Uterus (tissue), 4 donors: ENCODE results near the gene NT5C2. TPM values are rescaled to one million over a fixed set of nuclear protein-coding genes. Genes with fewer than 3 reads are reported as not detected.

Source experiments
- DNase-seq, 2 donors: peaks; one replicate each; pipeline ENCODE4 v3.0.0-alpha.2; 2019 to 2020
- H3K27ac ChIP-seq, 2 donors: fragments of 200-600 bp; sonication (generic); 1 replicate in 1 of 2; 2 replicates in 1 of 2; pipeline ENCODE4 v1.5.1; 2016 to 2018
- H3K27me3 ChIP-seq, 2 donors: fragments of 200-600 bp; sonication (generic); one replicate each; pipeline ENCODE4 v1.5.1; 2018 to 2019; ENCODE audit warnings: control low read depth in 1 of 2
- H3K36me3 ChIP-seq, 2 donors: fragments of 200-600 bp; sonication (generic); one replicate each; pipeline ENCODE4 v1.5.1; 2019; ENCODE audit warnings: control low read depth in 1 of 2
- H3K4me1 ChIP-seq, 2 donors: fragments of 200-600 bp; sonication (generic); one replicate each; pipeline ENCODE4 v1.5.1; 2018 to 2019; ENCODE audit warnings: control low read depth in 1 of 2
- H3K4me3 ChIP-seq, 2 donors: fragments of 200-600 bp; sonication (generic); 1 replicate in 1 of 2; 2 replicates in 1 of 2; pipeline ENCODE4 v1.5.1; 2018 to 2019; ENCODE audit warnings: mild to moderate bottlenecking in 1 of 2
- H3K9me3 ChIP-seq, 2 donors: fragments of 200-600 bp; sonication (generic); one replicate each; pipeline ENCODE4 v1.5.1; 2019; ENCODE audit warnings: control low read depth in 1 of 2
- POLR2A ChIP-seq, 2 donors: fragments of 450-650 bp; IDR thresholded peaks; one replicate each; pipeline ENCODE4 v1.6.1; 2016; ENCODE audit warnings: antibody characterized with exemption in 2 of 2, mild to moderate bottlenecking in 1 of 2, moderate library complexity in 1 of 2
- intact Hi-C: fragments of 100-400 bp; cut with DNase I; formaldehyde crosslinking; loops from one replicate; pipeline ENCODE4 v1.15.1; 2023; ENCODE audit warnings: low total_unique reads
- total RNA-seq, 4 donors: library from RNA; depleted of rRNA in 3 of 4; stranded (reverse); fragments of >200 nt in 3 of 4; gene quantifications; one replicate each; pipeline versions ENCODE4 v1.1.0 to v1.2.4, GENCODE V29; 2014 to 2023
- TF ChIP-seq, protein P1 (sequence below), 4 experiments: fragments of 200-600 bp in 2 of 4; fragments of 450-650 bp in 2 of 4; sonication (generic) in 2 of 4; IDR thresholded peaks; one replicate each; pipeline ENCODE4 v1.5.1; 2016 to 2019; ENCODE audit warnings: antibody characterized with exemption in 4 of 4, mild to moderate bottlenecking in 2 of 4, moderate library complexity in 1 of 4
- donor health status: DM: yes; HTN: yes; CAD: no.

Gene NT5C2
- total RNA-seq, 4 donors from 2014 or later: 12.3 to 134 (median 99.4) TPM

DNA sequence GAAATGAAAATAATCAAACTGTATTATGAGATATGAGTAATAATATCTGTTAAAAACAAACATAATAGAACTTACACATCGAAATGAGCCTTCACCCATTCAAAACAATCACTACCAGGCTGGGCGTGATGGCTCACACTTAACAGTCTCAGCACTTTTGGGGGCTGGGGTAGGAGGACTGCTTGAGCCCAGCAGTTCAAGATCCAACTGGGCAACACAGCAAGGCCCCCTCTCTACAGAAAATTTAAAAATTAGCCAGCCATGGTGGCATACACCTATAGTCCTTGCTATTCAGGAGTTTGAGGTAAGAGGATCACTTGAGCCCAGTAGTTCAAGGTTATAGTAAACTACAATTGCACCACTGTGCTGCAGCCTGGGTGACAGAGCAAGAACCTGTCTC is 75.8 kb downstream of the NT5C2 start:
- TF ChIP-seq POLR2A (IDR thresholded peaks at IDR 0.05): no peak
- TF ChIP-seq, protein P1, sequence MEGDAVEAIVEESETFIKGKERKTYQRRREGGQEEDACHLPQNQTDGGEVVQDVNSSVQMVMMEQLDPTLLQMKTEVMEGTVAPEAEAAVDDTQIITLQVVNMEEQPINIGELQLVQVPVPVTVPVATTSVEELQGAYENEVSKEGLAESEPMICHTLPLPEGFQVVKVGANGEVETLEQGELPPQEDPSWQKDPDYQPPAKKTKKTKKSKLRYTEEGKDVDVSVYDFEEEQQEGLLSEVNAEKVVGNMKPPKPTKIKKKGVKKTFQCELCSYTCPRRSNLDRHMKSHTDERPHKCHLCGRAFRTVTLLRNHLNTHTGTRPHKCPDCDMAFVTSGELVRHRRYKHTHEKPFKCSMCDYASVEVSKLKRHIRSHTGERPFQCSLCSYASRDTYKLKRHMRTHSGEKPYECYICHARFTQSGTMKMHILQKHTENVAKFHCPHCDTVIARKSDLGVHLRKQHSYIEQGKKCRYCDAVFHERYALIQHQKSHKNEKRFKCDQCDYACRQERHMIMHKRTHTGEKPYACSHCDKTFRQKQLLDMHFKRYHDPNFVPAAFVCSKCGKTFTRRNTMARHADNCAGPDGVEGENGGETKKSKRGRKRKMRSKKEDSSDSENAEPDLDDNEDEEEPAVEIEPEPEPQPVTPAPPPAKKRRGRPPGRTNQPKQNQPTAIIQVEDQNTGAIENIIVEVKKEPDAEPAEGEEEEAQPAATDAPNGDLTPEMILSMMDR (IDR thresholded peaks at IDR 0.05): no peak
- Histone ChIP-seq H3K4me3 (no peak overlapping the region), H3K36me3 (no peaks in the 10 kb centered on the region), H3K27me3 (no peaks in the 10 kb centered on the region), H3K27ac (no peak overlapping the region), H3K4me1 (peaks cover 3% of the 10 kb centered on the region in 2 donors), H3K9me3 (no peaks in the 10 kb centered on the region)
- DNase-seq: no peak
- intact Hi-C loops: no loop called here

DNA sequence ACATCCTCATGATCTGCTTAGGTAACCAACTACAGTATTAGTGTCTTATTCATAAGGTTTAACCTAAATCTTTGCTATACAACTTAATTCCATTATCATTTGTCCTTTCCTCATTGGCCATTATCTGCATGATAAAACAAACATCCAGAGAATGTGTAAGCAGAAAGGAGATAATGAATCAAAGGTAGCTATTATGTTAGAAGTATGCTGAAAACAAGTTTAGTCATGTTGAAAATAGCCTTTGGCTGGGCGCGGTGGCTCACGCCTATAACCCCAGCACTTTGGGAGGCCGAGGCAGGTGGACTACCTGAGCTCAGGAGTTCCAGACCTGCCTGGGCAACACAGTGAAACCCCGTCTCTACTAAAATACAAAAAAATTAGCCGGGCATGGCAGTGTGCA is 78.2 kb downstream of the NT5C2 start:
- Histone ChIP-seq H3K4me3 (no peak overlapping the region), H3K27ac (no peak overlapping the region), H3K4me1 (peaks cover 0 to 16% of the 10 kb centered on the region in 2 donors), H3K27me3 (no peaks in the 10 kb centered on the region), H3K36me3 (no peaks in the 10 kb centered on the region), H3K9me3 (no peaks in the 10 kb centered on the region)
- DNase-seq: no peak
- intact Hi-C loops: no loop called here
- TF ChIP-seq, protein P1 (IDR thresholded peaks at IDR 0.05): no peak
- no peak for TF ChIP-seq POLR2A (IDR thresholded peaks at IDR 0.05)

DNA sequence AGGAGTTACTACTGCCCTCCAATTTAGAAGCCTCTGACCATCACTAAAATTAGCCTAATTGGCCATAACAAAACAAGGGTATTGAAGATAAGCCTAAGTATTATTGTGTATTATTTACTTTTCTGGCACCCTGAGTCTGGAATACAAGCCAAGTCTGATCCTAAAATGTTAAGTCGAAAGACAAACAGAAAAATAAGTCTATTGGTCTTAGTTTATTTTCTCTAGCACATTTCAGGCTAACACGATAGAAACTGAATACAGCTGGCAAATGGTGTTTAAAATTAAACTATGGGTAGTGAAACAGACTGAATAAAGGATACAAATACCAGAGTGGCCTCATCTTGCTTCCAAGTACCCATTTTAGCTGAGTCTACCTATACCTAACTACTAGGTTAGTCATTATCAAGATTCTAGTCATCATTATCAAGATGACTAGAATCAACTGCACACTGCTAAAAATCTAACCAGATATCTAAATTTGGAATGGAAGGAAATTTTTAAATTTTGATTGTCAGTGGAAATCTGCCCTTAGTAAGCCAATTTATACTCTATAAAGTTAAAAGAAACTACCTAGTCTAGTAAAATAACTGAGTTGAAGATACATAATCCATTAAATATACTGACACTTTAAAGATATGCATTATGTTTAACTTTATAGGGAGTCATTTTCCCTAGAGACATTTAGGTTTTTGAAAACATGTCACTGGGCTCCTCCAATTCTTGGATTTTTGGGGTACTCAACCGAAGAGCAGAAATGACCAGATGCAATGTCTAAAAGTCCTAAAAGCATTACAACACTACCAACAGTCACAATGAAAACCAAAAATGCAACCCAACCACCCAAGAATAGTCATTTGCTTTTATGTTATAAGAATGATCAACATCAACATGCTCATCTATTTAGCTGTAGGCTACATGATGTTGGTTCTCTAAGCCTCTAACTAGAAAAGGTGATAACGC is 80.9 kb downstream of the NT5C2 start:
- TF ChIP-seq, protein P1 (IDR thresholded peaks at IDR 0.05): no peak
- TF ChIP-seq POLR2A (IDR thresholded peaks at IDR 0.05): no peak
- Histone ChIP-seq H3K27me3 (no peaks in the 10 kb centered on the region), H3K27ac (peak overlapping the region; percentile 66 to 84), H3K9me3 (no peaks in the 10 kb centered on the region), H3K4me1 (peaks cover 0 to 16% of the 10 kb centered on the region in 2 donors), H3K36me3 (no peaks in the 10 kb centered on the region), H3K4me3 (no peak overlapping the region)
- no peak for DNase-seq
- intact Hi-C loops: no loop called here

DNA sequence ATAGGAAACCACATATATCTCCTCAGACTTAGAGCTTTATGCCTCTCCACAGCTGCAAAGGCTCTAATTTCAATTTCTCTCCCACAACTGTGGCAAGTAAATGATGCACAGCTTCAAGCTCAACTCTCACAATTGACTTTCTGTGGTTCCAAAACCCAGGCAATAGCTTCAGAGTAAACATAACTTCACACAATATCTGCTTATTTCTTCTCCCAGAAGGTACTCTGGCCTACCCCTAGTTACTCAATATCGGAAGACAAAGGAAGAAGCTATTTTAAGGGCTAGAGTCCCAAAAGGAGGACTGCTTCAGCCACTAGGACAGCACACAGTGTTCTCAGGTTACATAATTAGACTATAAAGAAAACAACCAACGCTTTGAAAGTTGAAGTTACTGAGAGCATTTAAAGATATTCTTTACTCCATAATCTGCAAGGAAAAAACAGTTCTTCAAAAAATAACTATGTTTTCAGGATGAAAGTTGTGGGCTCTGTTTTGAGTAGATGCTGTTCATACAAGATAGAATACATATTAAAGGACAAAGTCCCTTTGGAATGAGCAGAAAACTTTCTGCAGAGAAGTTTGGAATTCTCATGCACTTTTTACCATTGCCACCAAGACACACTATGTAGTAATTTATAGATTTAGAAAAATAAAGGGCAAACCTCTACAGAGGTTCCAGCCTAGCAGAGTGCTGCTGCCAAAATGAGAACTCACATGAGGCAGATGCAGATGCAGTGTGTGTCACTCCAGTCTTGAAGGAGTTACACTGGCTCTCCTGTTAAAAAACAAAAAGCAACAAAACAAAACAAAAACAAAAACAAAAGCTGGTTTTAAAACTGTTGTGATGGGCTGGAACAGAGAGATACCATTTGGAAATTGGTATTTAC is 81.8 kb downstream of the NT5C2 start:
- Histone ChIP-seq H3K27ac (peak overlapping the region; percentile 66 to 84), H3K27me3 (no peaks in the 10 kb centered on the region), H3K9me3 (no peaks in the 10 kb centered on the region), H3K4me3 (no peak overlapping the region), H3K4me1 (peaks cover 0 to 16% of the 10 kb centered on the region in 2 donors), H3K36me3 (no peaks in the 10 kb centered on the region)
- TF ChIP-seq, protein P1 (IDR thresholded peaks at IDR 0.05): peak in 2 of 4 experiments; percentile 25 to 29
- peak in 1 of 2 donors; percentile 49 for TF ChIP-seq POLR2A (IDR thresholded peaks at IDR 0.05)
- intact Hi-C loops: no loop called here
- no peak for DNase-seq
